HCT116 (cell line): ENCODE measurements around the gene UGT1A9. TPM values are rescaled to one million over a fixed set of nuclear protein-coding genes. Genes with fewer than 3 reads are reported as not detected.

ENCODE experiments used
- ATAC-seq: fragments of 200-7000 bp; cut with Tn5 transposase; 2 replicates; pipeline ENCODE4 v1.9.1; 2020; ENCODE audit warnings: mild to moderate bottlenecking, moderate library complexity
- BruUV-seq: library from RNA; stranded (reverse); fragments of 400-500 nt; replicated peaks from 2 replicates; lab custom pipeline; 2021; lab: Mats Ljungman, UMichigan
- CTCF ChIA-PET: fragments of 300-600 bp; sonication (Branson Sonifier 250); formaldehyde crosslinking; loops from one replicate; lab custom pipeline; 2021; ENCODE audit warnings: antibody characterized with exemption; lab: Charles Lee
- POLR2A ChIA-PET: fragments of 300-600, 350-600 bp; sonication (Branson Sonifier 250); formaldehyde crosslinking; loops from one replicate; lab custom pipeline; 2021; ENCODE audit warnings: antibody characterized with exemption; lab: Charles Lee
- RAD21 ChIA-PET, 2 experiments: fragments of 300-600 bp; sonication (Branson Sonifier 250); formaldehyde crosslinking; loops; one replicate each; lab custom pipeline; 2023; ENCODE audit warnings: low total read pairs in 2 of 2; ENCODE audit not compliant: uncharacterized antibody in 2 of 2, unreplicated experiment in 2 of 2, low non-redundant PET in 1 of 2; lab: Charles Lee
- DNase-seq: peaks from one replicate; pipeline ENCODE4 v3.0.0-alpha.2; 2010; ENCODE audit warnings: low read depth, low spot score
- H2AFZ ChIP-seq: fragments of 200-600 bp; shearing (Covaris generic), sonication (generic); 2 replicates; pipeline ENCODE4 v1.6.1; 2017; ENCODE audit warnings: low read depth, mixed run types, mixed read lengths, antibody characterized with exemption, low read length; ENCODE audit not compliant: poor library complexity, severe bottlenecking
- H3K27ac ChIP-seq: 2 replicates; pipeline ENCODE4 v1.5.1; 2012; ENCODE audit warnings: low read depth, low read length
- H3K27me3 ChIP-seq: fragments of 200-600 bp; sonication (generic); 2 replicates; pipeline ENCODE4 v1.6.1; 2016; ENCODE audit warnings: mixed run types, low read length, mixed read lengths; ENCODE audit not compliant: insufficient read depth
- H3K36me3 ChIP-seq, 2 experiments: fragments of 200-500 bp in 1 of 2; fragments of 200-600 bp in 1 of 2; sonication (Bioruptor generic) in 1 of 2; sonication (generic) in 1 of 2; 2 replicates each; pipeline versions ENCODE4 v1.5.1 to v1.6.1; 2014 to 2016; ENCODE audit warnings: low read length in 2 of 2, inconsistent platforms in 1 of 2, mixed read lengths in 1 of 2, mixed run types in 1 of 2; ENCODE audit not compliant: insufficient read depth in 2 of 2, control insufficient read depth in 1 of 2
- H3K4me1 ChIP-seq, 2 experiments: fragments of 200-600 bp in 1 of 2; sonication (generic) in 1 of 2; 2 replicates each; pipeline versions ENCODE4 v1.5.1 to v1.6.1; 2012 to 2017; ENCODE audit warnings: low read length in 2 of 2, inconsistent platforms in 1 of 2, mild to moderate bottlenecking in 1 of 2, mixed read lengths in 1 of 2, mixed run types in 1 of 2, moderate library complexity in 1 of 2; ENCODE audit not compliant: insufficient read depth in 2 of 2, control insufficient read depth in 1 of 2
- H3K4me2 ChIP-seq: fragments of 200-600 bp; sonication (generic); 2 replicates; pipeline ENCODE4 v1.6.1; 2017; ENCODE audit warnings: mixed run types, low read length, mixed read lengths
- H3K4me3 ChIP-seq, 2 experiments: fragments of 200-600 bp in 1 of 2; sonication (generic) in 1 of 2; replicated peaks in 1 of 2; 2 replicates each; pipeline ENCODE4 v1.5.1; 2011 to 2016; ENCODE audit warnings: low read length in 2 of 2, control low read depth in 1 of 2, low read depth in 1 of 2, mild to moderate bottlenecking in 1 of 2, mixed read lengths in 1 of 2, mixed run types in 1 of 2
- H3K79me2 ChIP-seq: fragments of 200-600 bp; sonication (generic); 2 replicates; pipeline ENCODE4 v1.6.1; 2017; ENCODE audit warnings: mild to moderate bottlenecking, mixed run types, low read length, moderate library complexity, mixed read lengths; ENCODE audit not compliant: insufficient read depth
- H3K9ac ChIP-seq: fragments of 200-600 bp; sonication (generic); 2 replicates; pipeline ENCODE4 v1.6.1; 2016; ENCODE audit warnings: low read length, mixed read lengths
- H3K9me2 ChIP-seq: fragments of 200-600 bp; sonication (generic), shearing (Covaris generic); 2 replicates; pipeline ENCODE4 v1.6.1; 2017; ENCODE audit warnings: mixed run types, mild to moderate bottlenecking, moderate library complexity; ENCODE audit not compliant: insufficient read depth
- H3K9me3 ChIP-seq, 2 experiments: fragments of 200-500 bp in 1 of 2; fragments of 200-600 bp in 1 of 2; sonication (Bioruptor generic) in 1 of 2; sonication (generic) in 1 of 2; 2 replicates each; pipeline ENCODE4 v1.6.1; 2014 to 2017; ENCODE audit warnings: low read length in 2 of 2, mixed read lengths in 2 of 2, inconsistent platforms in 1 of 2, low read depth in 1 of 2, mild to moderate bottlenecking in 1 of 2, mixed run types in 1 of 2, moderate library complexity in 1 of 2; ENCODE audit not compliant: control insufficient read depth in 1 of 2, insufficient read depth in 1 of 2
- H4K20me1 ChIP-seq: fragments of 200-600 bp; sonication (generic), shearing (Covaris generic); 2 replicates; pipeline ENCODE4 v1.6.1; 2017; ENCODE audit warnings: mixed run types, mild to moderate bottlenecking, moderate library complexity; ENCODE audit not compliant: insufficient read depth
- CBX3 ChIP-seq: IDR thresholded peaks from 2 replicates; pipeline ENCODE4 v1.6.1; 2012; ENCODE audit warnings: low read depth
- ELF1 ChIP-seq: IDR thresholded peaks from 2 replicates; pipeline ENCODE4 v1.6.1; 2012; ENCODE audit warnings: low read depth, borderline replicate concordance
- POLR2AphosphoS5 ChIP-seq: IDR thresholded peaks from 2 replicates; pipeline ENCODE4 v1.6.1; 2011; ENCODE audit warnings: mild to moderate bottlenecking, low read depth, low read length, moderate library complexity
- RAD21 ChIP-seq: IDR thresholded peaks from 2 replicates; pipeline ENCODE4 v1.6.1; 2012; ENCODE audit warnings: low read depth, mild to moderate bottlenecking
- SIN3A ChIP-seq: IDR thresholded peaks from 2 replicates; pipeline ENCODE4 v1.6.1; 2012; ENCODE audit warnings: low read depth
- YY1 ChIP-seq: IDR thresholded peaks from 2 replicates; pipeline ENCODE4 v1.6.1; 2011; ENCODE audit warnings: low read length, low read depth, moderate library complexity, mild to moderate bottlenecking; ENCODE audit not compliant: insufficient replicate concordance; ENCODE audit errors: extremely low read depth
- ZBTB33 ChIP-seq: IDR thresholded peaks from 2 replicates; pipeline ENCODE4 v1.6.1; 2011; ENCODE audit warnings: mild to moderate bottlenecking, low read length, moderate library complexity; ENCODE audit not compliant: insufficient replicate concordance; ENCODE audit errors: extremely low read depth
- intact Hi-C: fragments of 100-400 bp; cut with micrococcal nuclease; formaldehyde crosslinking; loops from 2 replicates; pipeline ENCODE4 v1.10.0; 2022
- total RNA-seq: library from RNA; stranded (reverse); gene quantifications from one replicate; pipeline ENCODE4 v1.2.1, GENCODE V29; 2021; ENCODE audit not compliant: unreplicated experiment
- TF ChIP-seq, protein P1 (sequence below): IDR thresholded peaks from 2 replicates; pipeline ENCODE4 v1.6.1; 2012; ENCODE audit warnings: low read depth
- TF ChIP-seq, protein P2 (sequence below), 3 experiments: fragments of 200-600 bp in 1 of 3; sonication (generic) in 1 of 3; IDR thresholded peaks in 2 of 3; conservative IDR thresholded peaks in 1 of 3; 2 replicates each; pipeline ENCODE4 v1.5.1; 2012 to 2017; ENCODE audit warnings: low read depth in 2 of 3, low read length in 2 of 3, antibody characterized with exemption in 1 of 3, borderline replicate concordance in 1 of 3, control low read depth in 1 of 3, mild to moderate bottlenecking in 1 of 3, mixed read lengths in 1 of 3, mixed run types in 1 of 3, moderate library complexity in 1 of 3; ENCODE audit not compliant: insufficient read depth in 1 of 3

Gene UGT1A9
- total RNA-seq, 1 experiment from 2014 or later, result not detected

- no peak for TF ChIP-seq ZBTB33
Measured at GRCh38 chr2:233705911-233706506, 34.3 kb downstream of the UGT1A9 start (continued).

GRCh38 chr2:233706720-233707119 is 35.0 kb downstream of the UGT1A9 start:
- RAD21 ChIA-PET, result no interaction called here
- Histone ChIP-seq H3K4me2 (no peak overlapping the region), H2AFZ (no peak overlapping the region), H4K20me1 (no peaks in the 10 kb centered on the region), H3K9me3 (no peaks in the 10 kb centered on the region), H3K79me2 (no peaks in the 10 kb centered on the region), H3K4me3 (no peak overlapping the region), H3K27me3 (no peaks in the 10 kb centered on the region), H3K9me2 (no peaks in the 10 kb centered on the region), H3K27ac (no peak overlapping the region), H3K4me1 (no peaks in the 10 kb centered on the region), H3K36me3 (no peaks in the 10 kb centered on the region), H3K9ac (no peak overlapping the region)
- TF ChIP-seq RAD21 (no peak), YY1 (no peak), SIN3A (no peak), ELF1 (no peak), POLR2AphosphoS5 (no peak), CBX3 (no peak), ZBTB33 (no peak)
- TF ChIP-seq, protein P1, sequence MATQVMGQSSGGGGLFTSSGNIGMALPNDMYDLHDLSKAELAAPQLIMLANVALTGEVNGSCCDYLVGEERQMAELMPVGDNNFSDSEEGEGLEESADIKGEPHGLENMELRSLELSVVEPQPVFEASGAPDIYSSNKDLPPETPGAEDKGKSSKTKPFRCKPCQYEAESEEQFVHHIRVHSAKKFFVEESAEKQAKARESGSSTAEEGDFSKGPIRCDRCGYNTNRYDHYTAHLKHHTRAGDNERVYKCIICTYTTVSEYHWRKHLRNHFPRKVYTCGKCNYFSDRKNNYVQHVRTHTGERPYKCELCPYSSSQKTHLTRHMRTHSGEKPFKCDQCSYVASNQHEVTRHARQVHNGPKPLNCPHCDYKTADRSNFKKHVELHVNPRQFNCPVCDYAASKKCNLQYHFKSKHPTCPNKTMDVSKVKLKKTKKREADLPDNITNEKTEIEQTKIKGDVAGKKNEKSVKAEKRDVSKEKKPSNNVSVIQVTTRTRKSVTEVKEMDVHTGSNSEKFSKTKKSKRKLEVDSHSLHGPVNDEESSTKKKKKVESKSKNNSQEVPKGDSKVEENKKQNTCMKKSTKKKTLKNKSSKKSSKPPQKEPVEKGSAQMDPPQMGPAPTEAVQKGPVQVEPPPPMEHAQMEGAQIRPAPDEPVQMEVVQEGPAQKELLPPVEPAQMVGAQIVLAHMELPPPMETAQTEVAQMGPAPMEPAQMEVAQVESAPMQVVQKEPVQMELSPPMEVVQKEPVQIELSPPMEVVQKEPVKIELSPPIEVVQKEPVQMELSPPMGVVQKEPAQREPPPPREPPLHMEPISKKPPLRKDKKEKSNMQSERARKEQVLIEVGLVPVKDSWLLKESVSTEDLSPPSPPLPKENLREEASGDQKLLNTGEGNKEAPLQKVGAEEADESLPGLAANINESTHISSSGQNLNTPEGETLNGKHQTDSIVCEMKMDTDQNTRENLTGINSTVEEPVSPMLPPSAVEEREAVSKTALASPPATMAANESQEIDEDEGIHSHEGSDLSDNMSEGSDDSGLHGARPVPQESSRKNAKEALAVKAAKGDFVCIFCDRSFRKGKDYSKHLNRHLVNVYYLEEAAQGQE, result no peak
- TF ChIP-seq, protein P2, sequence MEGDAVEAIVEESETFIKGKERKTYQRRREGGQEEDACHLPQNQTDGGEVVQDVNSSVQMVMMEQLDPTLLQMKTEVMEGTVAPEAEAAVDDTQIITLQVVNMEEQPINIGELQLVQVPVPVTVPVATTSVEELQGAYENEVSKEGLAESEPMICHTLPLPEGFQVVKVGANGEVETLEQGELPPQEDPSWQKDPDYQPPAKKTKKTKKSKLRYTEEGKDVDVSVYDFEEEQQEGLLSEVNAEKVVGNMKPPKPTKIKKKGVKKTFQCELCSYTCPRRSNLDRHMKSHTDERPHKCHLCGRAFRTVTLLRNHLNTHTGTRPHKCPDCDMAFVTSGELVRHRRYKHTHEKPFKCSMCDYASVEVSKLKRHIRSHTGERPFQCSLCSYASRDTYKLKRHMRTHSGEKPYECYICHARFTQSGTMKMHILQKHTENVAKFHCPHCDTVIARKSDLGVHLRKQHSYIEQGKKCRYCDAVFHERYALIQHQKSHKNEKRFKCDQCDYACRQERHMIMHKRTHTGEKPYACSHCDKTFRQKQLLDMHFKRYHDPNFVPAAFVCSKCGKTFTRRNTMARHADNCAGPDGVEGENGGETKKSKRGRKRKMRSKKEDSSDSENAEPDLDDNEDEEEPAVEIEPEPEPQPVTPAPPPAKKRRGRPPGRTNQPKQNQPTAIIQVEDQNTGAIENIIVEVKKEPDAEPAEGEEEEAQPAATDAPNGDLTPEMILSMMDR (IDR thresholded peaks at IDR 0.05 in 2 of 3, conservative IDR thresholded peaks at IDR 0.05 in 1 of 3; ENCODE audit: borderline replicate concordance in 1 of 3, insufficient read depth in 1 of 3, low read depth in 2 of 3, low read length in 2 of 3), result no peak
- CTCF ChIA-PET, result no interaction called here
- DNase-seq (no peak), ATAC-seq (no peak)
- BruUV-seq, result no TSS peak
- intact Hi-C loops, result no loop called here
- POLR2A ChIA-PET, result no interaction called here
